ENCODE results near the gene JPH2.
"Not testable (repeated sequence)": the region's sequence is repeated elsewhere in the genome, so short reads cannot be mapped to it uniquely, and the experiment has no call there.

The JPH2 gene

DNA sequence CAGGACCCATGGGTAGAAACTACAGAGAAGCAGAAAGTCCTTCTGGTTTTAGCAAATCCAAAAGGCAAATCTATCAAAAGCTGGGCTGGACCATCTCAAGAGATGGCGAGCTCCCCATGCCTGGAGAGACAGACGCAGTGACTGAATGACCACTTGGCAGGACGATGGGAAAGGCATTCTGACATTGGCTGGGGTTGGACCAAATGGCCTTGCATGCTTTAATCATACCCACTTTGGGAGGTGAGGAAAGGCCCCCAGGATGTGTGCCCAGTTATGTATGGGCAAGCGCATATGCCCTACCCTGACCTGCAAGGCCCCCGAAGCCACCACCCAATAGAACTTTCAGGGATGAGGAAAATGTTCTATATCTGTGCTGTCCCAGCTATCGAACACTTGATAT lies 45.1 kb downstream of the JPH2 start:
- no peak for DNase-seq (ENCODE audit: low read depth, low spot score)
- H3K27ac ChIP-seq (ENCODE audit: low read length): no peak overlapping the region
- WGBS (ENCODE audit: insufficient coverage, insufficient read length): no CpG with 5 or more reads among the region's 6 CpGs
- no peaks in the 10 kb centered on the region for H3K27me3 ChIP-seq (ENCODE audit: control insufficient read depth, insufficient read depth, low read length)
- peaks cover 2% of the 10 kb centered on the region; the same call in 1 of the 2 replicates for H3K4me1 ChIP-seq (ENCODE audit: control insufficient read depth, insufficient read depth, low read length)
- H3K9me3 ChIP-seq (ENCODE audit: control insufficient read depth, insufficient read depth, low read length): no peaks in the 10 kb centered on the region
- H3K4me3 ChIP-seq (ENCODE audit: low read length): no peak overlapping the region
- H3K36me3 ChIP-seq (ENCODE audit: control insufficient read depth, insufficient read depth, low read length): no peaks in the 10 kb centered on the region

DNA sequence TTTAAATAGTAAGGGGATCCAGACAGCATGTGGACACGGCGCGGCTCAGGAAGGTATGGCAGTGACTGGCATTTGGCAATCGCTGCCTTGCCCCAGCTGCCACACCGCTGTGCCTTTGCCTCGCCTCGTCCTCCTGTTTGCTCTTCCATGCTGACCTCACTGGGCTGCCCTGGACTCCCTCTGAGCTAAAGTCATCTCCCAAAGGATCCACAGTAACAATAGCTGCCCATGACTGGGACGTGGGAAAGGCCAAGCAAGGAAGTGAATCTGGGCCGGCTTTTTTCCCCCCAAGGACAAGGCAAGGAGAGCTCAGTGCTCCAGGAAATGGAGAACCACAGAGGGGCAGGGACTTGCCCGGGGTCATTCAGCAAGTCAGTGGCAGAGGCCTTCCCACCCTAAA lies 48.1 kb downstream of the JPH2 start:
- Histone ChIP-seq H3K27me3 (ENCODE audit: control insufficient read depth, insufficient read depth, low read length) (no peaks in the 10 kb centered on the region), H3K27ac (ENCODE audit: low read length) (no peak overlapping the region), H3K4me1 (ENCODE audit: control insufficient read depth, insufficient read depth, low read length) (peaks cover 2% of the 10 kb centered on the region; the same call in 1 of the 2 replicates), H3K4me3 (ENCODE audit: low read length) (no peak overlapping the region), H3K9me3 (ENCODE audit: control insufficient read depth, insufficient read depth, low read length) (no peaks in the 10 kb centered on the region), H3K36me3 (ENCODE audit: control insufficient read depth, insufficient read depth, low read length) (no peaks in the 10 kb centered on the region)
- 100% methylated on average over 1 of the region's 10 CpGs for WGBS (ENCODE audit: insufficient coverage, insufficient read length)
- no peak for DNase-seq (ENCODE audit: low read depth, low spot score)

DNA sequence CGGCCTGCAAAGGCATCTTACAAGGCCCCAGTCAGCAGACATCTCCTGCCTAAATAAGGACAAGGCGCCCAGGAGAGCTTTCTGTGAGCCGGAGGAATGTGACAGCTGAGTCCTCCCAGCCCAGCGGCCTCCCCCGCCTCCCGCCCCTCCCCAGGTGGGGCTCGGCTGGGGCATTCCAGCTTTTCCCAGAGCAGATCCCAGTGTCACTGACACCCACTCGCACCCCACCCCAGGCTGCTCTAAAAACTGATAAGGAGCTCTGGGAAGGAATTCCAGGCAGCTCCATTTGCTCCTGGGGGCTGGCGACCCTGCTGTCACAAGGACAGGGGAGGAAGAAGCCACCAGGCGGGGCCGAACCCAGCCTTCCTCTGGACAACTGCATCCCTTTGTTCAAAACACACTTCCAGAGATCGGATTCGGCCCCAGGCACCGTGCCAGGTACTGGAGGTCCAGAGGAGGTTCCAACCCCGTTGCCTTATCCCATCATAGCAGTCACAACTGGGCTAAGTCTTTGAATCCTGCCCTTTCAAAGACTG lies 49.7 kb downstream of the JPH2 start:
- Histone ChIP-seq H3K36me3 (ENCODE audit: control insufficient read depth, insufficient read depth, low read length) (no peaks in the 10 kb centered on the region), H3K4me3 (ENCODE audit: low read length) (no peak overlapping the region), H3K4me1 (ENCODE audit: control insufficient read depth, insufficient read depth, low read length) (peaks cover 2% of the 10 kb centered on the region; the same call in 1 of the 2 replicates), H3K27ac (ENCODE audit: low read length) (no peak overlapping the region), H3K27me3 (ENCODE audit: control insufficient read depth, insufficient read depth, low read length) (no peaks in the 10 kb centered on the region), H3K9me3 (ENCODE audit: control insufficient read depth, insufficient read depth, low read length) (no peaks in the 10 kb centered on the region)
- no CpG with 5 or more reads among the region's 15 CpGs for WGBS (ENCODE audit: insufficient coverage, insufficient read length)
- DNase-seq (ENCODE audit: low read depth, low spot score): no peak

- WGBS (ENCODE audit: insufficient coverage, insufficient read length): no CpG with 5 or more reads among the region's 7 CpGs
- Histone ChIP-seq H3K36me3 (ENCODE audit: control insufficient read depth, insufficient read depth, low read length) (no peaks in the 10 kb centered on the region), H3K4me1 (ENCODE audit: control insufficient read depth, insufficient read depth, low read length) (peaks cover 2% of the 10 kb centered on the region; the same call in 1 of the 2 replicates), H3K9me3 (ENCODE audit: control insufficient read depth, insufficient read depth, low read length) (no peaks in the 10 kb centered on the region), H3K27me3 (ENCODE audit: control insufficient read depth, insufficient read depth, low read length) (no peaks in the 10 kb centered on the region), H3K4me3 (ENCODE audit: low read length) (no peak overlapping the region), H3K27ac (ENCODE audit: low read length) (no peak overlapping the region)
- DNase-seq (ENCODE audit: low read depth, low spot score): no peak
These were observed 50.3 kb downstream of the JPH2 start for GRCh38 chr20:44136579-44137265.

- Histone ChIP-seq H3K4me1 (ENCODE audit: control insufficient read depth, insufficient read depth, low read length) (peaks cover 2% of the 10 kb centered on the region; the same call in 1 of the 2 replicates), H3K27ac (ENCODE audit: low read length) (no peak overlapping the region), H3K27me3 (ENCODE audit: control insufficient read depth, insufficient read depth, low read length) (no peaks in the 10 kb centered on the region), H3K9me3 (ENCODE audit: control insufficient read depth, insufficient read depth, low read length) (no peaks in the 10 kb centered on the region), H3K36me3 (ENCODE audit: control insufficient read depth, insufficient read depth, low read length) (no peaks in the 10 kb centered on the region), H3K4me3 (ENCODE audit: low read length) (no peak overlapping the region)
- WGBS (ENCODE audit: insufficient coverage, insufficient read length): no CpG with 5 or more reads among the region's 8 CpGs
- no peak for DNase-seq (ENCODE audit: low read depth, low spot score)
These were observed 51.4 kb downstream of the JPH2 start for GRCh38 chr20:44135417-44136204.

DNA sequence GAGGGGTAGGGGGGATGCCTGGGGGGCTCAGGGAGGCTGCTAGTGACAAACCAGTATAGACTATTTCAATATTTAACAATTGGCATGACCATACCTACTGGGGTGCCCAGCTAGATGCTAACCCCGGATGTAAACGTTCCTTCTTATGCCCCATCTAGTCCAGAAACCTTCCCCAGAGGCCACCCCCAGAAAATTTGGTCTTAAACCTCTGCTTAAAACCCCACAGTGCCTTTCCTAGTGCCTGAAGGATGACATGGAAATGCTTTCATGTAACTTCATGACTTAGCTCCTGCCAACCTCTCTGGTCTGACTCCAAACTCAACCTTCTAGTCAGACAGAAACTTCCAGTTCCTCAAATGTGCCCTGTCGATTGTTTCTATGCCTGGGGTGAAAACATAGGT lies 52.0 kb downstream of the JPH2 start:
- H3K27me3 ChIP-seq (ENCODE audit: control insufficient read depth, insufficient read depth, low read length): no peaks in the 10 kb centered on the region
- H3K27ac ChIP-seq (ENCODE audit: low read length): no peak overlapping the region
- no peaks in the 10 kb centered on the region for H3K9me3 ChIP-seq (ENCODE audit: control insufficient read depth, insufficient read depth, low read length)
- DNase-seq (ENCODE audit: low read depth, low spot score): no peak
- no peaks in the 10 kb centered on the region for H3K4me1 ChIP-seq (ENCODE audit: control insufficient read depth, insufficient read depth, low read length)
- no peak overlapping the region for H3K4me3 ChIP-seq (ENCODE audit: low read length)
- H3K36me3 ChIP-seq (ENCODE audit: control insufficient read depth, insufficient read depth, low read length): no peaks in the 10 kb centered on the region
- no CpG with 5 or more reads among the region's 3 CpGs for WGBS (ENCODE audit: insufficient coverage, insufficient read length)

- Histone ChIP-seq H3K27me3 (ENCODE audit: control insufficient read depth, insufficient read depth, low read length) (no peaks in the 10 kb centered on the region), H3K27ac (ENCODE audit: low read length) (no peak overlapping the region), H3K9me3 (ENCODE audit: control insufficient read depth, insufficient read depth, low read length) (no peaks in the 10 kb centered on the region), H3K36me3 (ENCODE audit: control insufficient read depth, insufficient read depth, low read length) (no peaks in the 10 kb centered on the region), H3K4me1 (ENCODE audit: control insufficient read depth, insufficient read depth, low read length) (no peaks in the 10 kb centered on the region), H3K4me3 (ENCODE audit: low read length) (no peak overlapping the region)
- DNase-seq (ENCODE audit: low read depth, low spot score): no peak
- no CpG with 5 or more reads among the region's 4 CpGs for WGBS (ENCODE audit: insufficient coverage, insufficient read length)
These were observed 53.6 kb downstream of the JPH2 start for GRCh38 chr20:44133424-44133823.

GRCh38 chr20:44131704-44132103 lies 55.3 kb downstream of the JPH2 start:
- Histone ChIP-seq H3K27me3 (ENCODE audit: control insufficient read depth, insufficient read depth, low read length) (no peaks in the 10 kb centered on the region), H3K27ac (ENCODE audit: low read length) (no peak overlapping the region), H3K4me1 (ENCODE audit: control insufficient read depth, insufficient read depth, low read length) (no peaks in the 10 kb centered on the region), H3K36me3 (ENCODE audit: control insufficient read depth, insufficient read depth, low read length) (no peaks in the 10 kb centered on the region), H3K9me3 (ENCODE audit: control insufficient read depth, insufficient read depth, low read length) (no peaks in the 10 kb centered on the region), H3K4me3 (ENCODE audit: low read length) (no peak overlapping the region)
- DNase-seq (ENCODE audit: low read depth, low spot score): no peak
- no CpG with 5 or more reads among the region's 1 CpG for WGBS (ENCODE audit: insufficient coverage, insufficient read length)

DNA sequence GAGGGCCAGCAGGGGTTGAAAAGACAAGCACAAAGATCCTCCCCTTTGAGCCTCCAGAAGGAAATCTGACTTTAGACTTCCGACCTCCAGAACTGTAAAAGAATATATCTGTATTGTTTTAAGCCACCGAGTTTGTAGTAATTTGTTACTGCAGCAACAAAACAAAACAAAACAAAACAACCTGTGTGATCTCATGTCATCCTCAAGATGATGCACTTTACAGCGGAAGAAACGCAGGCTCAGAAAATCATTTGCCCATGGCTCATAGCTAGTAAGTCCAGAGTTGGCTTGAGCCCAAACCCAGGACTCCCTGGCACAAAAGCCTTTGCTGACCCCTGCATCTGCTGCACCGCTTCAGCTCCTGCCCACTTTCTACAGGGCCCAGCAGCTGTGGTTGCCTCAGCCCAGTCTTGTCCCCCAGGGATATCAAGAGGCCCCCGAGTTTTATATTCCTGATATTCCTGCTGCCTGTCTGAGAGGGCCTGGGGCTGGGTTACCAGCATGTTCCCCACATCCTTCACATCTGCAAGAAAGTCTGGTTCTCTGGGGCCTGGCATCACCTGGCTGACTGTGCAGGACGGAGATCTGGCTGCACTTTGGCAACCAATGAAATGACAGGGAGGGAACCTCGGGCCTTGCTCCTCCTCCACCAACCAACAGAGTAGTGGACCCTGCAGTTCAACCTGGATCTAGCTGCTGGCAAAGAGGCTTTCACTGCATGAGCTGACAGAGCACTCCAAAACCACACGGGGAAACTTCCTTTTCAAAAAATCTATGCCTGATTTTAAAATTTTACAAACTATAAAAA lies 56.9 kb downstream of the JPH2 start:
- H3K36me3 ChIP-seq (ENCODE audit: control insufficient read depth, insufficient read depth, low read length): no peaks in the 10 kb centered on the region
- WGBS (ENCODE audit: insufficient coverage, insufficient read length): no CpG with 5 or more reads among the region's 9 CpGs
- no peaks in the 10 kb centered on the region for H3K9me3 ChIP-seq (ENCODE audit: control insufficient read depth, insufficient read depth, low read length)
- H3K4me3 ChIP-seq (ENCODE audit: low read length): no peak overlapping the region
- no peaks in the 10 kb centered on the region for H3K4me1 ChIP-seq (ENCODE audit: control insufficient read depth, insufficient read depth, low read length)
- DNase-seq (ENCODE audit: low read depth, low spot score): no peak
- H3K27me3 ChIP-seq (ENCODE audit: control insufficient read depth, insufficient read depth, low read length): no peaks in the 10 kb centered on the region
- no peak overlapping the region for H3K27ac ChIP-seq (ENCODE audit: low read length)

DNA sequence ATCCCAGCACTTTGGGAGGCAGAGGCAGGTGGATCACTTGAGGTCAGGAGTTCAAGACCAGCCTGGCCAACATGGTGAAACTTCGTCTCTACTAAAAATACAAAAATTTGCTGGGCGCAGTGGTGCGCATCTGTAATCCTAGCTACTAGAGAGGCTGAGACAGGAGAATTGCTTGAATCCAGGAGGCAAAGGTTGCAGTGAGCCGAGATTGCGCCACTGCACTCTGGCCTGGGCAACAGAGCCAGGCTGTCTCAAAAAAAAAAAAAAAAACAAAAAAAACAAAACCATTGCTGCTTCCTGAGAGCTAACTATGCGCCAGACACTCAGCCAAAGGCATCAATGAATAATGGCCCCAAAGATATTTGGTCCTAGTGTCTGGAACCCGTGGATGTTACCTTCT lies 57.7 kb downstream of the JPH2 start:
- not testable (repeated sequence) for H3K36me3 ChIP-seq (ENCODE audit: control insufficient read depth, insufficient read depth, low read length); DNase-seq (ENCODE audit: low read depth, low spot score); H3K4me3 ChIP-seq (ENCODE audit: low read length); H3K27ac ChIP-seq (ENCODE audit: low read length); H3K27me3 ChIP-seq (ENCODE audit: control insufficient read depth, insufficient read depth, low read length); H3K4me1 ChIP-seq (ENCODE audit: control insufficient read depth, insufficient read depth, low read length); H3K9me3 ChIP-seq (ENCODE audit: control insufficient read depth, insufficient read depth, low read length)
- WGBS (ENCODE audit: insufficient coverage, insufficient read length): no CpG with 5 or more reads among the region's 7 CpGs
